COLO668 (cell line): ENCODE data around the gene TMEM273.

ENCODE experiments used
- DNase-seq: peaks from one replicate; lab custom pipeline; 2025; ENCODE audit not compliant: unreplicated experiment; lab: John Stamatoyannopoulos, UW

The TMEM273 gene

DNA sequence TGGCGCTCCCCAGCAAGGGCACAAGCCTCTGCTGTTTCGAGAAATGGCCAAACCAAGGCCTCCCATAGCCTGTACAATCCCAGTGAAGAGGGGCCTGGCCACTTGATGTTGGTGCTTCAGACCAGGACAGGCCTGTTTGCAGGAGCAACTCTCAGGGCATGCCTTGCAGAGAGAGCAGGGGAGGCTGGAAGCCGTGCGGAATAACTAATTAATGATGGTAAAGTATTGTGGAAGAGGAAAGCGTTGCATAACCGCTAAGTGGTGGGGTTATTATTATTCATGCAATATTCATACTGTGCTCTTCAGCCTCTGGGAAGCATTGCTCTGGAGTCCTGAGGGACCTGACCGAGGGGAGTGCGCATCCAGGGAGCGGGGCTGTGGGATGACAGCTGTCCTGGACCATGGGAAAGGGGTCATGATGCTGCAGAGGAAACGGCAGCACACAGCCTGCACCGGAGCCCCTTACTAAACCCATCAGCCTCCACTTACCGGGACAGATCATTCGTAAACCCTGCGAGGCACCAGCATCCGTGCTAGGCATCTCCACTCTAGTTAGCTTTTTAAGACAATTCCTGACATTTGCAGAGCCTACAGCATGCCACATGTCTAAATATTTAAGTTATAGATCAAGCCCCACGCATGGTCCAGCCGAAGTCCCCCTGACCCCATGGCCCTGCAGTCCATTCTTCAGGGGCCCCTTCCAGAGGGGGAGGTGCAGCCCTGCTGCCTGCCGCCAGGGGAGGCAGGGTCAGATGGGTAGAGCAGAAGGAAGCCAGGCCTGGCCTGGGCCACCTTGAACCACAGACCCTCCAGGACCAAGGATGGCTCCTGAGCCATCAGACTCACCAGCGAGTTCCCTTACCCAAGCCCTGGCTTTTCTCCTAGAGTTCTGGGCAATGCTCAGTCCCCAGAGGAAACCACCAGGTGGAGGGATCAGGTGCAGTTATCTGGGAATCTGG lies 11.6 kb downstream of the TMEM273 start:
- DNase-seq: no peak

DNA sequence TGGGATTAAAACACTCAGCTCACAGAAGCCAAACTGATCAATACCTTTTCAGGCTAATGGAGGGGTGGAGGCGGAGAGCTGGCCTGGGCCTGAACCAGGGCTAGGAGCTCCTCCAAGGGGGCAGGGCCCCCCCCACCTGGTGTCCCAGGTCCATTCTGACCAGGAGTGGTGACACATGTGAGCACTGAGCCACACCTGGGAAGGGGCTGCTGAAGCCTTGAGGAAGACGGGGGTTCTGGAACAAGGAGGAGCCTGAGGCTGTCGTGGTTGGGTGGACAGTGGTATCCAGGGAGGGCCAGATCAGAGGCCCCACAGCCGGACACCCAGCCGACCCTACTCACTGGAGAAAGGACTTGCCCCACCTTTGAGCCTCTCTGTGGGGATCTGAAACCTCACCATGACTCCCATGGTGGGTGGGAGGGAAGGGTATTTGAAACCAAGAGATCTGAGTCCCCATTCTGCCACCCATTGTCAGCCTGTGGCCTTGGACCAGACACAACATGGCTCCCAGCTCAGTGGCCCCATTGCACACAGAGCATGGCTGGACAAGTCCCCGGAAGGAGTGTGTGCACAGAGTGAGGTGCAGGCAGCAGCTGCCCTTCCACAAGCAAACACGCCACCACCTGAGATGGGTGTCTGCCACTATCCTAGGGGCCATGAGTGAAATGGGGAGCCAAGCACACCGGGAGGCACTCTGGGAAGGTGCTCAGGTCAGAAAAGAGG lies 12.4 kb downstream of the TMEM273 start:
- no peak for DNase-seq

DNA sequence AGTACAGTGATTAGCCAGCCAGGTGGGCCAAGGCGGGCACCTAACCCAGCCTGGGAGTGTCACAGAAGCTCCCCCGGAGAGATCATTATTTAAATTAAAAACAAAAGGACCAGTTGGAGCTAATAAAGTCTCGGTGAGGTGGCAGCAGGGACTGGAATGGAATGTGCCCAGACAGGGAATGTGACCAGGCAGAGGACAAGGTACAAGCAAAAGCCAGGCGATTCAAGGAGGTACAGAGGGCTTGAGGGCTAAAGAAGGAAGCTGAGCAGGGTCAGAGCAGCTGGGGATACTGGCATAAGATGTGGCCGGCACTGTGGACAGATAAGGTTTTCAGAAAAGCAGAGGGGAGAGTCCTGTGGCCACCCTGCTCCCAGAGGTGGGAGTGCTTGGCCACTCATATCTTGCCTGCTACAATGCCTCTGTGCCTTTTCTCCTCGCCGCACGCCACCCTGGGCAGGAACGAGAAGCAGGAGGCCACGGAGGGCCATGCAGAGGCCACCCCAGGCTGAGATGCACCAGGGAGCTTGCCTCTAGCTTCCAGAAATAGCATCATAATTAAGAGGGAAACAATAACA lies 13.2 kb downstream of the TMEM273 start:
- no peak for DNase-seq

DNA sequence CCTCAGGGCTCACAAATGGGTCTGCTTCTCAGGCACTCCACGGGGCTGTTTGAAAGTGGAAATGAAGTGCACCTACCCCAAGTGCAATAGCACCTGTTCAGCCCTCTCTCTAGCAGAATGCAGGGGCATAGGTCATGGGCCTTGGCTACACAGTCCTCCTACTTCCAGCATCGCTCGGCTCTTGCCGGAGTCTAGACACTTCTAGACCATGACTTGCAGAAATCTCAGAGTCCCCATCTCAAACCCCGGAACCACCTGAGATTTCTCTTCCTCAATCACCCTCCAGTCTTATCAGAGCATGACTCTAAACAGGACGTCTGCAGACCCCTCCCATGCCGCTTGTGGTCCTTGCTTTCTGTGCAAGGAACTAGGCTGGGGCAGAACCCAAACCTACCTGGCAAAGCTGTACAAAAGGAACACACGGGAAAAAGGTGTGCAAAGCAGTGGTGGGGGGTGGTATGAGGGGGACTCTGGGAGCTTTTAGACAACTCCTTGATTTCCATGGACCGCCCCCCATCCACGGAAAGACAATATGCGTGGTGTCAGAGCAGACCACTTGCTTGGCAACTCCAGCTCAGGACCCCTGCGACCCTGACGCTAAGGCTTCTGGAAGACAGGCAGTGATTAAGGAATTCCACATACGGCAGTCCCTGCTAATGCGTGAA lies 13.8 kb downstream of the TMEM273 start:
- no peak for DNase-seq

DNA sequence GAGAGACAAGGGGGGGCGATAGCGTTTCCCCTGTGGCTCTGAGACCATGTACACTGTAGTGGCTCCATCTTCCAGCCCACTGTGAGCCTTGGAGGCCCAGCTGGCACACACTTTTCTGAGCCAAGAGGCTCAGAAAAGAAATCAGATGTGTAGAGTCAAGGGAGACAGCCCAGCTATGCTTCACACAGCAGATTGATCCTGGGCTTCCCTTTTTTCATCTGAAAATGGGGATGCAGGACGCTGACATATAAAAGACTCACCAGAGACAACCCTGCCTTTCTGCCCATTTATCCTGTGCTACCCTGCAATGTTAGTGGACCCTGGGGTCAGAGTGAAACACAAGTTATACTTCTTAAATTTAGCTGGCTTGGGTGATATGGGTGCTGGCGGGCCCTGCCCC lies 14.3 kb downstream of the TMEM273 start:
- no peak for DNase-seq

DNA sequence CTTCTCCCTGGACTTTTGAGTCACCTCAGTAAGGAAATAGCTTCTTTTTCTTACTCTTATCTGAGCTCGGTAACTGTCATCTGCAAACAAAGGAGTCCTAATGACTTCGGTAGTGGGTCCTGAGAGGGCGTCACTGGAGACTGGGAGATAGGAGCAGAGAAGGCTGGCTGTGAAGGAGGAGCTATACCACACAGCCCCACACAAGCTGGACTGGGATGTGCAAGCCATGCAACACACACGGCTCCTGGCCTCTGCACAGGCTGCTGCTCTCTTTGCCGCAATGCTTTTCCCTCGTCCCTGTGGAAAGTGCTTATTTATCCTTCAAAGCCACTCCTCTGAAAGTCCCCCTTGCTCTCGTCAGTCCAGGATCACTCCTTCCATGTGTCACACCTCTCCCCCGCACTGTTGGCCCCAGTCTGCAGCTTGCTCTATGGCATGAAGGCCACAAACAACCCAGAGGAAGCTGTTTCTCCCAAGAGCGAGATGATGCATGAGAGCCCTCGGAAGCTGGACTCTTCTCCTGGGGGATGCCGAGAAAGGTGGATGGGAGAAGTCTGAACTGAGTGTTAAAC lies 14.9 kb downstream of the TMEM273 start:
- no peak for DNase-seq

DNA sequence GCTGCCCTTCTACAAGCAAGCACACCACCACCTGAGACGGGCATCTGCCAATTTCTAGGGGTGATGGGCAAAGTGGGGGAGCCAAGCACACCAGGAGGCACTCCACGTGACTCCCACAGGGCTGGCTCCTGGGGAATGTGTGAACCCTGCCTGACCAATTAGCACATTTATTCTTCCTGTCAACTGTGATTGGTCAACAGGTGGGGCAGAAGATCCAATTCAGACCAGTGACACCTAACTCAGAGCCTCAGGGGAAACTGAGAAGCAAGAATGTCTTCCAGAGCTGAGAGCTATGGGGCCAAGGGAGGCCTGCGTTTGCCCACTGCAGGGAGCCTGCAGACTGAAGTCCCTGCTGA lies 15.4 kb downstream of the TMEM273 start:
- no peak for DNase-seq

DNA sequence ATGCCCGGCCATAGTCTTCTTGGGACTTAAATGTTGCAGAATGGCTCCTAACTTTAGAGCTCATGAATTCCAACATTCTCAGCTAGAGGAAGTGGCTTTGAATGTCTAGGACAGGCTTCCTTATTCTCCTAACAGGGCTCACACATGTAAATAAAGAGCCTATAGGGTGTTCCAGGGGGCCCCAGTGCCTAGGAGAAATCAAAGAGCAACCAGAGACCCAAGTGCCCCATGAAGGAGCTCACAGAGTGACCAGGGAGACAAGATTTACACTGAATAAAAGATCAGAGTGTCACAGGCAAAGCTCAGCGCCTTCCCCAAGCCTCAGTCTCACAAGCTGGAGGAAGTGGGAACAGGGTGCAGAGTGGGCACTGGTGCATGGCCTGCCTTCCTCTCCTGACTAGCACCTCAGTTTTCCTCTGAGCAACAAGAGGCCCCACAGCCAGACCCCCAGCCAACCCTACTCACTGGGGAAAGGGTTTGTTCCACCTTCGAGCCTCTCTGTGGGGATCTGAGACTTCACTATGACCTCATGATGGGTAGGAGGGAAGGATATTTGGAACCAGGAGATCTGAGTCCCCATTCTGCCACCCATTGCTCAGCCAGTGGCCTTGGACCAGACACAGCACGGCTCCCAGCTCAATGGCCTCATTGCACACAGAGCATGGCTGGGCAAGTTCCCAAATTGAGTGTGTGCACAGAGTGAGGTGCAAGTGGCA lies 16.0 kb downstream of the TMEM273 start:
- no peak for DNase-seq

DNA sequence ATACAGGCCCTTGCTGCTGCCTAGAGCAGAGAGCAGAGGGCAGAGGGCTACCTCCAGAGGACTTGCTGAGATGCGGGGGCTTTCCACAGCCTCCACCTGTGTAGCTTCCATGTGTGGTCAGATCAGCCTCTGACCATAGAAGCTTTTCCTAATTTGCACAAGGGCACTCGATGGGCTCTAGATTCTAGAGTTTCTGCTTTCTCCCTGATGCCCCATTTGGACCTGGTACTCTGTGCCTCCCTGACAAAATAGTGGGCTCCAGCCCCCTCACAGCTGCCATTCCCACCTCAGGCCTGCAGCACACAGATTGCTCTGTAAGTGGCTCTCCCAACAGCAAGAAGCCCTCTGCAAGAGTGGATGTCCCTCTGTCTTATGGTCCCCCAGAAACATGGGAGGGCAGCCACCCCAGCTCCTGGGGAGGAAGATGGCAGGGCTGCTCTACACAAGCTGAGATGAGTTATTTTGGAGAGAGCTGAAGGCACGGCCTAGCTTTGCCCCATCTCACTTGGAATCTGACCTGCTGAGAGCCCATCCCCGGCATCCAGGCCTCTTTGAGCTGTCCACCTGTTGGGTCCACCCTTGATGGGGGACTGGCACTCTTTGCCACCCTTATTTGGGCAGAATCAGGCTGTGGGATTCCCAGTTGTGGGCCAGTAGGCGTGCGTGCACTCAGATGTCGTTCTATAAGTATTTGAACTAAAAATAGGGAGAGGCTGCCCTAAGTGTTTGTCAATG lies 16.7 kb downstream of the TMEM273 start:
- DNase-seq: no peak

DNA sequence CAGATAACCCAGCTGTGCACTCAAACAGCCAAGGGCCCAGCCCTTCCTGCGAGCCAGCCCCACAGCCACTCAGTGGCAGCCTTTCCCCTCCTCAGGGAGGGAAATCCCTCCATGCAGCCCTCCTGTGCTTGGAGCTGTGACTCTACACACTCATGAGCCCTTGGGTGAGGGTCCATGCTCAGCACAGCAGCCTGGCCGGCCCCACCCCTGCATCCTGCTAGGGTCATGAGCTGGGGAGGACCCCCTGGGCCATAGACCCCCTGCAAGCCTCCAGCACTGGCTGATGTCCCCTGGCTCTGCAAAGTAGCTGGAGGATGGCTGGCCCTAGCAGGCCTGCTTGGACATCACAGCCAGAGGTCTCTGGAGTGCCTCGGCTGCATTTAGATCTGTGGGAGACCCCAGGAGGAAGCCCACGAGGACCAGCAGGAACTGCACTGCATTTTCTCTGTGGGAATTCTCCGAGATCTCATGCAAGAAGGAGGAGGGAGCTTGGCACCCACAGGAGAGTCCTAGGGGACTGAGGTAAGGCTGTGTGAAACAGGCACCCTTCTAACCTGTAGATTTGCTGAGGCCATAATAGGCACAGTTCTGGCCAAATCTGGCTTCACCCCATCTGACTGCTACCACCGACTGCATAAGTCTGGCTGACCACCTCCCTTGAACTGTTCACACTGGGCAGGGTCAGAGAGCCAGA lies 17.4 kb downstream of the TMEM273 start:
- no peak for DNase-seq

DNA sequence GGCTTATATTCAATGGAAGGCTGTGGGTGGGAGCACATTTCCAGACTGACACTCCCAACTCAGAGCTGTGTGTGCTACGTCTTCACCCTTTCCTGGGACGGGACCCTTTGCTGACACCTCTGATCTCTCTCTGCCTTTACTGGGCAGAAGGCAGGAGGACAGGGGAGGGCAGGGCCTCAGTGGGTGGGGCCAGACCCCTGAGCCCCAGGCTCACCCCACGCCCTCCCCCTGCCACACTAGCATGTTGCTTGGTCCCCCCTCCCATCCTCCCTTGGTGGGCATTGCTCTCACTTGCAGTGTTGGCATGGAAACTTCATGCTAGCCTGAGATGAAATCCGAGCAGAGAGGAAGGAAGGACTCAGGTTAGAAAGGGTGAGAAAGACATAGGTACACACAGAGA lies 18.4 kb downstream of the TMEM273 start:
- DNase-seq: no peak

DNA sequence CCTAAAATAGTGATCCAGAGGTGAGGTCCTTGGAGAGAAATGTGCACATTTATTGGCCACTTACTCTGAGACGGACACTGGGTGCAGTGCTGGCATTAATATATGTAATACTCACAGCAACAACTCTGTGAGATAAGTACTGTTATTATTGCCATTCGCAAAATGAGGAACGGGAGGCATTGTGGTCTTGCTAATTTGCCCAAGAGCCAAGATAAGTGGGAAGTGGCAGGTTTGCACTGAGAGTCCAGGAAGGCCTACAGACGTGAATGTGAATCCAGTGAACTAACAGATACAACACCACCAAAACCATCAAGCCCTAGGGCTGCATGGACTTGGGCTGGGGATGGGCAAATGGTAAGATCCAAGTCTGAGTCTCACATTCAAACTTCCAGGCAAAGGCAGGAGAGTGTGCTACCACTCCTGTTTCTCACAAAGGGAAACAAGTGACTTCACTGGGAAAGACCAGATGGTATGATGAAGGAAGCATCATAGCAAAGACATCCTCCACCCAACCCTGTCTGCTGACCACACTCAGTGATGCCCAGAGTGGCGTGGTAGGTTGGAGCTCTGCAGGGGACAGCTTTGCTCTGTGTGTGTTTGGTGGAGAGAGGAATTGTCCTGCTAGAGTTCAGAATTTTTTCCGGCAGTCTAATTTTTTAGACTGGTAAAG lies 19.2 kb downstream of the TMEM273 start:
- no peak for DNase-seq

DNA sequence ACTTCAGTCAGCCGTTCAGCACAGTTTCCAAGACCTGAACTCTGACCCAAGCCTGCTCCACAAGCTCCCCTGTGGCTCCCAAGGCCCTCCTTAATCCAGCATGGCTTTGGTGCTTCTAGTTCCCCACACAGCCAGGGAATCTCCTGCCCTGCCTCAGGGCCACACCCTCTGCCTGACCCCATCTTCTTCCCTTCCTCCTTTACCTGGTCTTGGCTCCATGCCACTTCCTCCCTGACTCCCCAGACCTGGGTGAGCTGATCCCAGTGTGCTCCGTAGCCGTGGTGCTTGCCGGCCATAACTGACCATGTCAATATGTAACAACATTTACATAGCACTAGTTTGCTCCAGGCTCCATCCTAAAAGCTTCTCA lies 20.0 kb downstream of the TMEM273 start:
- no peak for DNase-seq

DNA sequence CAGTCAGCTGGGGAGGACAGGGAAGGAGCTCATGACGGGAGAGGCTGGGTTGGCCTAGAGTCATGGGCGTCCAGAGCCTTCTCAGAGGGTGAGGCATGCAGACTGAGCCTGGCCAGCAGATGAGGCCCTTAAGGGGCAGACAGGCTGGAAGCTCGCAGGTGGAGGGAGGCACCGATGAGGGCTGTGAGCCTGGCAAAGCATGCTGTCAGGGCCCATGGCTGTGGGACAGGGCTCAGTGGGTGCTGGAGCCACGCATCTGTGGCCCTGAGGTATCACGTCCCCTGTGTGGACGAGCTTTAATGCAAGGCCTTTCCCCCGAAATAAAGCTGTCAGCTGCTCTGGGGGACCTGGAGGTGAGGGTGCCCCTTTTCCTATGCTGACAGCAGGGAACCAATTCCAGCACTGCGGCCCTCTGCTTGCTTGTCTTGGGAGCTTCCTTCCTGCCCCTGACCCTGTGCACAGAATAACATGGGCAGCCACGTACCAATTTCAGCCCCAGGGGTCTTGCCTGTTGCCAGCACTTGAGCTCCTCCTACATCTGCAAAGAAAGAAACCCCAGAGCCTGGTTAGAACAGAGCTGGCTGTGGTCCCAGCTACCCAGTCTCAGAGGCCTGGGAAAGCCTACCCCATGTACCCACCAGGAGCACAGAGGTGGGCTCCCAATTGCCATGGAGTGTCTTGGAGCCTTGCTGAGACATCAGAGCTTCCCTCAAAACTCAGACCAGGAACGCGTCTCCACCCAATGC lies 20.6 kb downstream of the TMEM273 start:
- no peak for DNase-seq

DNA sequence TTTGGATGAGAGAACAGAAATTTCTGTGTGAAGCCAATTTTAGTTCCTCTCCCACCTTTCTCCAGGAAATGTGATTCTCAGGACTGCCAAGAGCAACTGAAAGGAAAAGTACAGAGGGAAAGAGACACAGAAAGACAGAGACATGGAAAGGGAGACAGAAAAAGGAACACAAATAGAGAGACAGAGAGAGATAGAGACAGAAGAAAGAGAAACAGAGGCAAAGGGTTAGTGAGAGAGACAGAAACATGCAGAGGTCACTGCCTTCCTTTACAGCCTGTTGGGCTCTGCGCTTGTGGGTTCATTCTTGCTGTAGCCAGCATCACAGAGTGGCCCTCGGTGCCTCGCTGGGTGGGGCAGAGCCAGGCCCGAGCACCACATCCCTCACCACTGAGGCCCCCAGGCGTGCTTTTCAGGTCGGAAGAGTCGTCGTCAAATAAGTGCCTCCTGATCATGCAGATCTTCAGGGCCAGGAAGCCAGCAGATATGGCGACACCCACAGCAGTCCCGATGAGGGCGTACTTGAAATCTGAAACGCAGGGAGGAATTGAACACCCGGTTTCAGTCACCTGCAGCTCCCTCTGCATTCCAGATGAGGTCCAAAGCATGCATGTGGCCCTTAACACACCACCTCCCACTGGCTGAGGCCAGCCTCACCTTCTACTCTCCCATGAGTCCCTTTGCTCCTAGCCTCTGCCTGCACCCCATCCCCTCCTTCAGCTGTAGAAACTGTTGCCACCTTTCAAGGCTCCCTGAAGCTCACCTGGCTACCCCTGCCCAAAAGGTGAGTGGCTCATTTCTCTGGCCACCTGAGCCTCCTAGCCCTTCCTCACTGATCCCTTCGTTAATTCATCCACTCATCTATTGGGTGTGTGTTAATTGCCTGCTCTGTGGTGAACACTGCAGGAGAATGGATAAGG lies 21.4 kb downstream of the TMEM273 start:
- no peak for DNase-seq

DNA sequence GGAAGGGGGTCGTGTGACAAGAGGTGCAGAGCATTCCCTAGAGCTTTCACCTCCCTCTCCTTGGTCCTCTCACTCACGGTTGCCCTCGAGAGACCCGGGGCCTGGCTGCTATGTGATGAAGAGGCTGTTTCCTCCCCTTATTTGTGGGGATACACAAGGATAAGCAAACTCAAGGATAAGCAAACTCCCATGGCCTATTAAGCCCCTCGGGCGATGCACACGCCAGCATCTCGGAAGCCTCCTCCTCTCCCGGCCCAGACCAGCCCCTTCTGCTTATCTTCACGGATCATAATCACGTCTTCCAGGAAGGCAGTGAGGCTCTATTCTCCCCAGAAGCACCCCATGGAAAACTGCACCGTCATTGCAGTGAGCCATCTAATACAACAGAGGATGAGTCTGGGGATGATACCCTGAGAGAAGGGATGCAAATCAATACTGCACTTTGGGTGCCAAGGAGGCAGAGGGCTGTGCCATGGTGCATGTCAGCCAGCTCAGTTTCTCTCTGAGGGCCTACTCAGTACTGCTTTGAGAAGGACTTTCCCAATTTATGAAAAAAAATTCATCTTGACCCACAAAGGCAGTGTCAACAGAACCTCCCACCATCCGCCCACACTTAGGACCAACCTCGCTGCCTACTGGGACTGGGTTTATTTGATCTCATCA lies 22.2 kb downstream of the TMEM273 start:
- DNase-seq: no peak
